Trophoblast cell (in vitro differentiated cells and primary cell): ENCODE measurements around the gene E4F1.

Experiments
- DNase-seq, 2 donors: peaks; one replicate each; pipeline ENCODE4 v3.0.0-alpha.2; 2016
- H2AFZ ChIP-seq: 2 replicates; pipeline ENCODE4 v1.6.1; 2013; ENCODE audit warnings: low read length, moderate library complexity, mild to moderate bottlenecking; ENCODE audit not compliant: insufficient read depth, poor library complexity
- H2AK5ac ChIP-seq: 2 replicates; pipeline ENCODE4 v1.6.1; 2013; ENCODE audit warnings: mild to moderate bottlenecking, low read length
- H2BK120ac ChIP-seq: 2 replicates; pipeline ENCODE4 v1.6.1; 2013; ENCODE audit warnings: low read length, mild to moderate bottlenecking, moderate library complexity; ENCODE audit not compliant: insufficient read depth, poor library complexity
- H2BK12ac ChIP-seq: 2 replicates; pipeline ENCODE4 v1.6.1; 2013; ENCODE audit warnings: mild to moderate bottlenecking, low read length, moderate library complexity
- H2BK5ac ChIP-seq: 2 replicates; pipeline ENCODE4 v1.6.1; 2013; ENCODE audit warnings: low read length, low read depth, moderate library complexity, mild to moderate bottlenecking; ENCODE audit not compliant: poor library complexity
- H3K14ac ChIP-seq: 2 replicates; pipeline ENCODE4 v1.6.1; 2013; ENCODE audit warnings: mild to moderate bottlenecking, low read length
- H3K18ac ChIP-seq: 2 replicates; pipeline ENCODE4 v1.6.1; 2013; ENCODE audit warnings: mild to moderate bottlenecking, low read length
- H3K23ac ChIP-seq: 2 replicates; pipeline ENCODE4 v1.6.1; 2013; ENCODE audit warnings: low read length
- H3K27ac ChIP-seq: 2 replicates; pipeline ENCODE4 v1.5.1; 2013; ENCODE audit warnings: low read depth, mild to moderate bottlenecking, inconsistent platforms, low read length, moderate library complexity
- H3K27me3 ChIP-seq: 2 replicates; pipeline ENCODE4 v1.6.1; 2013; ENCODE audit warnings: inconsistent platforms, mild to moderate bottlenecking, low read length, moderate library complexity; ENCODE audit not compliant: insufficient read depth
- H3K36me3 ChIP-seq, 2 experiments: 1 replicate in 1 of 2; 2 replicates in 1 of 2; pipeline ENCODE4 v1.6.1; 2013; ENCODE audit warnings: low read length in 2 of 2, mild to moderate bottlenecking in 2 of 2, moderate library complexity in 1 of 2; ENCODE audit not compliant: insufficient read depth in 2 of 2, control insufficient read depth in 1 of 2
- H3K4ac ChIP-seq: 2 replicates; pipeline ENCODE4 v1.6.1; 2013; ENCODE audit warnings: low read depth, mild to moderate bottlenecking, low read length, moderate library complexity
- H3K4me1 ChIP-seq, 2 experiments: 1 replicate in 1 of 2; 2 replicates in 1 of 2; pipeline ENCODE4 v1.6.1; 2013; ENCODE audit warnings: low read length in 2 of 2, mild to moderate bottlenecking in 2 of 2, moderate library complexity in 1 of 2; ENCODE audit not compliant: insufficient read depth in 2 of 2, control insufficient read depth in 1 of 2
- H3K4me2 ChIP-seq: 2 replicates; pipeline ENCODE4 v1.6.1; 2013; ENCODE audit warnings: inconsistent platforms, mild to moderate bottlenecking, low read length, moderate library complexity
- H3K4me3 ChIP-seq: 2 replicates; pipeline ENCODE4 v1.5.1; 2013; ENCODE audit warnings: mild to moderate bottlenecking, low read depth, low read length, inconsistent platforms
- H3K79me1 ChIP-seq: one replicate; pipeline ENCODE4 v1.6.1; 2013; ENCODE audit warnings: low read length
- H3K79me2 ChIP-seq: 2 replicates; pipeline ENCODE4 v1.6.1; 2013; ENCODE audit warnings: low read length, mild to moderate bottlenecking; ENCODE audit not compliant: control insufficient read depth, insufficient read depth, poor library complexity
- H3K9ac ChIP-seq: 2 replicates; pipeline ENCODE4 v1.6.1; 2013; ENCODE audit warnings: mild to moderate bottlenecking, low read length
- H3K9me3 ChIP-seq: 2 replicates; pipeline ENCODE4 v1.6.1; 2013; ENCODE audit warnings: low read depth, mild to moderate bottlenecking, control low read depth, inconsistent platforms, low read length; ENCODE audit not compliant: insufficient read depth
- H4K12ac ChIP-seq: 2 replicates; pipeline ENCODE4 v1.6.1; 2013; ENCODE audit warnings: low read depth, mild to moderate bottlenecking, low read length, moderate library complexity
- H4K8ac ChIP-seq: 2 replicates; pipeline ENCODE4 v1.6.1; 2013; ENCODE audit warnings: low read depth, mild to moderate bottlenecking, low read length, moderate library complexity
- H4K91ac ChIP-seq: one replicate; pipeline ENCODE4 v1.6.1; 2013; ENCODE audit warnings: low read depth, mild to moderate bottlenecking, low read length, moderate library complexity
- WGBS: extraction: QIAGEN DNeasy Blood & Tissue Kit; methylation state at CpG from one replicate; pipeline ENCODE4 v1.1.7; 2013; ENCODE audit warnings: missing lambda C conversion rate; ENCODE audit not compliant: insufficient read length, insufficient coverage; ENCODE audit errors: extremely low coverage; 5-methylcytosine and 5-hydroxymethylcytosine counted together

Gene E4F1

DNA sequence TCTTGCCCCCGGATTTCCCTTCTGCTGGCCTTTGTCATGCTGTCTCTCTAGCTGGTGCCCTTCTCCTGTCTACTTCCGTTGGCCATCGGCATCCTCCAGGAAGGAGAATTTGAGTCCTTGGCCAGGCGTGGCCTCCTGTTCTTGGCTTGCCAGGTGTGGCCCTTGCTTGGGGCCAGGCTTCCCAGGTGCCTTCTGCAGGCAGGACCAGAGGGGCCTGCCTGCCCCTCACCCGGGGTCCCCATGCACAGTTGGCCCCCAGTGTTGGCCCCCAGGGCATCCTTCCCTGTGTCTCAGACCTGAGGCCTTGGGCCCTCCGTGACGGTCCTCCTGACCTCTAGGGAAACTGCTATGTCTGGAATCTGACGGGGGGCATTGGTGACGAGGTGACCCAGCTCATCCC is 15.5 kb upstream of the E4F1 start:
- no peak overlapping the region for H3K14ac ChIP-seq
- no peaks in the 10 kb centered on the region for H3K9me3 ChIP-seq
- no peak overlapping the region for H2BK12ac ChIP-seq
- no peak overlapping the region for H2AFZ ChIP-seq
- no peak overlapping the region for H4K91ac ChIP-seq
- no peak overlapping the region for H3K27ac ChIP-seq
- DNase-seq = no peak
- peaks cover 15% of the 10 kb centered on the region for H3K79me1 ChIP-seq
- no peaks in the 10 kb centered on the region for H3K27me3 ChIP-seq
- H3K79me2 ChIP-seq = peaks cover 8% of the 10 kb centered on the region
- H3K4me3 ChIP-seq = no peak overlapping the region
- no peak overlapping the region for H2BK120ac ChIP-seq
- H3K18ac ChIP-seq = no peak overlapping the region
- no CpG with 5 or more reads among the region's 9 CpGs for WGBS
- no peak overlapping the region for H3K23ac ChIP-seq
- no peak overlapping the region for H2BK5ac ChIP-seq
- peaks cover 30 to 34% of the 10 kb centered on the region in 2 experiments for H3K4me1 ChIP-seq
- H4K8ac ChIP-seq = no peak overlapping the region
- H4K12ac ChIP-seq = no peak overlapping the region
- H3K4me2 ChIP-seq = no peak overlapping the region
- no peak overlapping the region for H3K9ac ChIP-seq
- peaks cover 47% of the 10 kb centered on the region in 2 experiments for H3K36me3 ChIP-seq
- H3K4ac ChIP-seq = no peak overlapping the region
- H2AK5ac ChIP-seq = no peak overlapping the region

GRCh38 chr16:2208308-2208707 is 15.1 kb upstream of the E4F1 start:
- no peak overlapping the region for H3K23ac ChIP-seq
- H3K4ac ChIP-seq = no peak overlapping the region
- no peak overlapping the region for H2AFZ ChIP-seq
- no peak overlapping the region for H4K8ac ChIP-seq
- no peak overlapping the region for H2BK120ac ChIP-seq
- no peak overlapping the region for H2AK5ac ChIP-seq
- H3K36me3 ChIP-seq = peaks cover 49 to 50% of the 10 kb centered on the region in 2 experiments
- H2BK12ac ChIP-seq = no peak overlapping the region
- H4K12ac ChIP-seq = no peak overlapping the region
- DNase-seq = no peak
- H3K27me3 ChIP-seq = no peaks in the 10 kb centered on the region
- H3K79me1 ChIP-seq = peaks cover 15% of the 10 kb centered on the region
- H3K79me2 ChIP-seq = peaks cover 9% of the 10 kb centered on the region
- H3K18ac ChIP-seq = no peak overlapping the region
- H3K9ac ChIP-seq = no peak overlapping the region
- H4K91ac ChIP-seq = no peak overlapping the region
- no peaks in the 10 kb centered on the region for H3K9me3 ChIP-seq
- no CpG with 5 or more reads among the region's 23 CpGs for WGBS
- no peak overlapping the region for H3K14ac ChIP-seq
- no peak overlapping the region for H3K4me2 ChIP-seq
- H2BK5ac ChIP-seq = no peak overlapping the region
- no peak overlapping the region for H3K27ac ChIP-seq
- H3K4me3 ChIP-seq = no peak overlapping the region
- peaks cover 34 to 38% of the 10 kb centered on the region in 2 experiments for H3K4me1 ChIP-seq

DNA sequence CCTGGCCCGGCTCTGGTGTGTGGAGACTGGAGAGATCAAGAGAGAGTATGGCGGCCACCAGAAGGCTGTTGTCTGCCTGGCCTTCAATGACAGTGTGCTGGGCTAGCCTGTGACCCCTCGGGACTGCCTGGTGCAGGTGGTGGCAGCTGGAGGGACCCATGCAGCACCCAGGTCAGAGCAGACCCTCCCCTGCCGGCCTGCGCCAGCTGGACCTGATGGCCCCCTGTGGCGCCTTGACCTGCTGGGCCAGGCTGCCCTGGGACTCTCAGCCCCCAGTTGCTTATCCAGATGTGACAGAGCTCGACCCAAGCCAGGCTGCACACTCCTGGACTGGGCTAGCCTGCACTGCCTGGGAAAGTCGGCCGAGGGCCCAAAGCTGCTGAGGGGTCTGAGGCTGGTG is 14.6 kb upstream of the E4F1 start:
- no peak overlapping the region for H4K91ac ChIP-seq
- DNase-seq = no peak
- H3K27me3 ChIP-seq = no peaks in the 10 kb centered on the region
- no CpG with 5 or more reads among the region's 9 CpGs for WGBS
- no peak overlapping the region for H2BK12ac ChIP-seq
- no peak overlapping the region for H3K4ac ChIP-seq
- H2AK5ac ChIP-seq = no peak overlapping the region
- H4K12ac ChIP-seq = no peak overlapping the region
- no peak overlapping the region for H4K8ac ChIP-seq
- no peak overlapping the region for H3K4me2 ChIP-seq
- no peak overlapping the region for H2AFZ ChIP-seq
- H3K4me1 ChIP-seq = peaks cover 35 to 39% of the 10 kb centered on the region in 2 experiments
- H3K23ac ChIP-seq = no peak overlapping the region
- H2BK5ac ChIP-seq = no peak overlapping the region
- no peak overlapping the region for H3K4me3 ChIP-seq
- no peak overlapping the region for H3K14ac ChIP-seq
- H3K27ac ChIP-seq = no peak overlapping the region
- peaks cover 49 to 50% of the 10 kb centered on the region in 2 experiments for H3K36me3 ChIP-seq
- peaks cover 15% of the 10 kb centered on the region for H3K79me1 ChIP-seq
- no peak overlapping the region for H2BK120ac ChIP-seq
- no peaks in the 10 kb centered on the region for H3K9me3 ChIP-seq
- H3K9ac ChIP-seq = no peak overlapping the region
- H3K18ac ChIP-seq = no peak overlapping the region
- peaks cover 10% of the 10 kb centered on the region for H3K79me2 ChIP-seq

GRCh38 chr16:2209258-2210008 is 14.0 kb upstream of the E4F1 start:
- no peak overlapping the region for H2AK5ac ChIP-seq
- H4K8ac ChIP-seq = no peak overlapping the region
- no peak overlapping the region for H3K27ac ChIP-seq
- peaks cover 17% of the 10 kb centered on the region for H3K79me1 ChIP-seq
- H3K4me3 ChIP-seq = no peak overlapping the region
- H3K14ac ChIP-seq = no peak overlapping the region
- WGBS = no CpG with 5 or more reads among the region's 29 CpGs
- peaks cover 3% of the 10 kb centered on the region for H3K9me3 ChIP-seq
- H2AFZ ChIP-seq = no peak overlapping the region
- H4K12ac ChIP-seq = no peak overlapping the region
- H3K4ac ChIP-seq = no peak overlapping the region
- peaks cover 49 to 50% of the 10 kb centered on the region in 2 experiments for H3K36me3 ChIP-seq
- no peak overlapping the region for H2BK120ac ChIP-seq
- H2BK12ac ChIP-seq = no peak overlapping the region
- H3K18ac ChIP-seq = no peak overlapping the region
- no peak overlapping the region for H4K91ac ChIP-seq
- peaks cover 35 to 39% of the 10 kb centered on the region in 2 experiments for H3K4me1 ChIP-seq
- H3K4me2 ChIP-seq = no peak overlapping the region
- no peaks in the 10 kb centered on the region for H3K27me3 ChIP-seq
- H2BK5ac ChIP-seq = no peak overlapping the region
- H3K9ac ChIP-seq = no peak overlapping the region
- DNase-seq = no peak
- H3K23ac ChIP-seq = no peak overlapping the region
- peaks cover 15% of the 10 kb centered on the region for H3K79me2 ChIP-seq
